K562 treated with DMSO at 1 percent for 4 hours (cell line): Measurements from ENCODE around the gene EMILIN1. TPM values are rescaled to one million over a fixed set of nuclear protein-coding genes. Genes with fewer than 3 reads are reported as not detected.

Experiments
- total RNA-seq: library from RNA; unstranded; fragments of 300-600 nt; gene quantifications from 2 replicates; pipeline ENCODE4 v1.2.3, GENCODE V29; 2022; ENCODE audit not compliant: insufficient read depth

EMILIN1 gene
- 1.2 and 1.4 TPM in 2 replicates for total RNA-seq

DNA sequence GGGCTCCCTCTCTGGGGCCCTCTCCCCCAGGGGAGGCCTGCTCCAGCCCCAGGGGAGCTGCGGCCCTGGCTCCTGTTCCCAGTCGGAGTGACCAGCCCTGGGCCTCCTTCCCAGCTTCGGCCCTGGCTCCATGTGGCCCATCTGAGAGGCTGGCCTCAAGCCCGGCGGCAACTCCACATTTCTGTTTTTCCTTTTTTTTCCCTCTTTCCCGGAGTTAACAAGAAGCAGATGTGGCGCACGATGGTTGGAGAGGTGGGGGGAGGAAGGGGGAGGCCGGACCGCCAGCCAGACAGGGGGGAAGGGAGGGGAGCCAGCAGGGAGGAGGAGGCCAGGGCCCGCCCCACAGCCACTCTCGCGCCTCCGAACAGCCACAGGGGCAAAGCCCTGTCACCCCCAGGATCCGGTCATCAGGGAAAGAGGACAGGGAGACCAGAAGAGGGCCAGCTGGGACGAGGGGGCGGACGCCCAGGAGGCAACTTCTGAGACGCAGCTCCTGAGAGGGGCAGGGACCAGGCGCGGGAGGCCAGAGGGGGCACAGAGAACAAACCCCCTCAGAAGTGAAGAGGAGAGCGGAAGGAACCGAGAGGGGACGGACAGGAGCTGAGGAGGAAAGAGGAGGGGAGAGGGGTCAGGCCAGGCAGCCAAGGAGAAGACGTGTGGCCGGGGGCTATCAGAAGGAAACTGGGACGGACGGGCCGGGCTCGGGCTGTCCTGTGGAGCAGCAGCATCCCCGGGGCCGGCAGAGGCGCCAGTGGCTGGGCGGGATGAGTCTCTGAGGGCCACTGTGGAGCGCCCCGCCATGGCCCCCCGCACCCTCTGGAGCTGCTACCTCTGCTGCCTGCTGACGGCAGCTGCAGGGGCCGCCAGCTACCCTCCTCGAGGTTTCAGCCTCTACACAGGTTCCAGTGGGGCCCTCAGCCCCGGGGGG lies at the start of gene EMILIN1:
TSS of gene EMILIN1 (plus strand) at position 349 of the 928 bp plus-strand sequence. CDS start at position 800, 451 bp downstream.

DNA sequence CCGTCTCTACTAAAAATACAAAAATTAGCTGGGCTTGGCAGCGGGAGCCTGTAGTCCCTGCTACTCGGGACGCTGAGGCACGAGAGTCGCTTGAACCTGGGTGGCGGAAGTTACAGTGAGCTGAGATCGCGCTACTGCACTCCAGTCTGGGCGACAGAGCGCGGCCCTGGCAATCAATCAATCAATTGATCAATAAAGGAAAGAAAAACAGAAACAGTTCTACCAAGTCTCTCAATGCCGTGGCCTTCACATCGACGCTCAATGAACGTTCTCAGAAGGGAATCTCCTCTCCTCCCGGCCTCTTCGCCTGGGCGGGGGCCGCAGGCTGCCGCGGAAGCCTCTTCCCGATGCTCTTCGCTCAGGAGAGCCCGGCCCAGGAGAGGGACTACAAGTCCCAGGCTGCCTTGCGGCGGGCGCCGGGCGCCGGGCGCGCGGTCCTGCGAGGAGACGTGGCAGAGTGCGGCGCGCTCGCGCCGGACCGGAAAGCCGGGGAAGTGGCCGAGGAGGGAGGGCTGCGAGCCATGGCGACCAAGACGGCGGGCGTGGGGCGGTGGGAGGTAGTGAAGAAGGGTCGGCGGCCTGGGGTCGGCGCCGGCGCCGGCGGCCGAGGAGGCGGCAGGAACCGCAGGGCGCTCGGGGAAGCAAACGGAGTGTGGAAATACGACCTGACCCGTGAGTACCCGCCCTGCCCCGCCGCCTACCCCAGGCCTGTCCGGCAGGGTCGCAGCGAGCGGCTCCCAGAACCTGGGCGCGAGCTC lies 45.7 kb upstream of the EMILIN1 start, which contains the start of gene TMEM214:
TSS of gene TMEM214 (plus strand) at position 471 of the 758 bp plus-strand sequence. CDS start at position 522, 51 bp downstream.

DNA sequence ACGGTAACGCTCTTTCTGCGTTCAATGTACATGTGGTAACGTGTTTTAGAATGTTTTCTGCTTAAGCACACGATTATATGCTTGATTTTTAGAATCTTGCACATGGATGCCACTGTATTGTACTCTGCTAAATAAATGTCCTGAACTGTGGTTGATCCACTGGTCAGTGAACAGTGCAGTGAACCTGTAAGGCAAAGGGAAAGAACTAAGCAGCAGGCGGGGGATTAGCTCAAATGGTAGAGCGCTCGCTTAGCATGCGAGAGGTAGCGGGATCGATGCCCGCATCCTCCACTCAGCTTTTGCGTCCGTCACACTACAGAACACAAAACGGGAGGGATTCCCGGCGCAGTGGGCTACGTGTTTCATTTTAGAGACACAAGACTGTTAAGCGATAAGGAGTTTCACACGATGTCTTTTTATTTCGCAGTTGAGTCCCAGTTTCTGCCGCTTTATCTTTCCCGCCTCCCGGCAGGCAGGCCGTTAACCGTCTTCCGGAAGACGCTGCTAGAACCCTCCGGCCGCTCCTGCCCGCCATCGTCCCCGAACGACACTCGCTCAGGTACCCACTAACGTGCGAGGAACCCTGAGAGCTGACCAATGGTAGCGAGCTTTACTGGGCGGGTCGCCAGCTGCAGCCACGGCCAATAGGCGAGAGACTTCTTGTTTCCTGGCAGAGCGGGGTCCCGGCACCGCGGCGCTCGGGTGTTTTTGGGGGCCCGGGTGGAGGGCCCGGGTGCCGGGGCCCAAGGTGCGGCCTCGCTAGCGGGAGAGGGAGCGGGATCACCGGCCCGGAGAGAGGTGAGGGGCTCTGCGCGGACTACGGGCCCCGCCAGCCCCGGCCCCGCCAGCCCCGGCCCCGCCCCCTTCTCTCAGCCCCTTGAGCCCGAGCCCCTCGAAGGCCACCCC lies 27.2 kb upstream of the EMILIN1 start, which contains the start of gene AGBL5:
TSS of gene AGBL5 (plus strand) at position 673 of the 906 bp plus-strand sequence. CDS start 1,291 bp downstream, outside the sequence.

DNA sequence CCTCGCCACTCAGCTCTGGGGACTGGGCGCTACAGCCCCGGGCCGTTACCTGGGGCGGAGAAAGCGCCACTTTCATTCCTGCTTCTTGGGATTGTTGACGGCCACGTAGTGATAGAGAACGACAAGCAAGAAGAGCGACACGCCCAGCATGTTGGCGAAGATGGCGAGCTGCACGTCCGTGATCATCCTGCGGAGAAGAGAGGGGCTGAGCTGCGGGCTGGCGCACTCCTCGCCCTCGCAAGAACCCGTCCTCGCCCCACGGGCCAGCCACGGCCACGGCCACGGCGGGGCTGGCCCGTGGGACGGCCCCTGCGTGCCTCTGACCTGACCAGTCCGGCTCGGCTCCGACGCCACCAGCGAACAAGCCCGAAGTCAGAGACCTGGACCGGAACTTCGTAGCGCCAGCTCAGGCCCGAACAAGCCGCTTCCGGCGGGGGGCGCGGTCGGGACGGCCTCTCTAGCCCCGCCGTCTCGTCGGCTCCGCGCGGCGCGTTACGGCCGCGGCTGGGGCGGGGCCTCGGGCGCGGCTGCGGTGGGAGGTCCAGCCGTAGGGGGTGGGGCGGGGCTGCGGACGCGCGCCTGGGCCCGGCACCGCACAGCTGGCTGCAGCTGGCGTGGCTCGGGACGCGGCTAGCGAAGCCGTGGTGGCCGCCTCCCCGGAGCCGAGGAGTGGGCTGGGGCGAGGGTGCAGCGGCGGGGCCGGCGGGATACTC lies 7.0 kb upstream of the EMILIN1 start, which contains the start of gene OST4:
TSS of gene OST4 (minus strand) at position 378 of the 713 bp plus-strand sequence.

DNA sequence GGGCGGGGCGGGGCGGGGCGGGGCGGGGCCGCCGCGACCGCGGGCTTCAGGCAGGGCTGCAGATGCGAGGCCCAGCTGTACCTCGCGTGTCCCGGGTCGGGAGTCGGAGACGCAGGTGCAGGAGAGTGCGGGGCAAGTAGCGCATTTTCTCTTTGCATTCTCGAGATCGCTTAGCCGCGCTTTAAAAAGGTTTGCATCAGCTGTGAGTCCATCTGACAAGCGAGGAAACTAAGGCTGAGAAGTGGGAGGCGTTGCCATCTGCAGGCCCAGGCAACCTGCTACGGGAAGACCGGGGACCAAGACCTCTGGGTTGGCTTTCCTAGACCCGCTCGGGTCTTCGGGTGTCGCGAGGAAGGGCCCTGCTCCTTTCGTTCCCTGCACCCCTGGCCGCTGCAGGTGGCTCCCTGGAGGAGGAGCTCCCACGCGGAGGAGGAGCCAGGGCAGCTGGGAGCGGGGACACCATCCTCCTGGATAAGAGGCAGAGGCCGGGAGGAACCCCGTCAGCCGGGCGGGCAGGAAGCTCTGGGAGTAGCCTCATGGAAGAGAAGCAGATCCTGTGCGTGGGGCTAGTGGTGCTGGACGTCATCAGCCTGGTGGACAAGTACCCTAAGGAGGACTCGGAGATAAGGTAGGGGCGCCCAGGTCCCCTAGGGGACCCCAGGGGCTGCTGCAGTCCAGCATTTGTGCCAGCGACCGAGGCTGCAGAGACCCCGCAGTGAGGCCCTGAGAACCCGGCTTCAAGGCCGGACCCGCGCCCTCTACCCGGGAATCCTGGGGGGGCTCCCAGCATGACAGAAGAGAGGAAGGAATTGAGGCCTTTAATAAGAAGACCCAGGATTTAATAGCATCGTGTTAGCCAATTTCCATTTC lies 8.5 kb downstream of the EMILIN1 start, which contains the start of gene KHK:
TSS of gene KHK (plus strand) at position 49 of the 870 bp plus-strand sequence. CDS start at position 537, 488 bp downstream.

DNA sequence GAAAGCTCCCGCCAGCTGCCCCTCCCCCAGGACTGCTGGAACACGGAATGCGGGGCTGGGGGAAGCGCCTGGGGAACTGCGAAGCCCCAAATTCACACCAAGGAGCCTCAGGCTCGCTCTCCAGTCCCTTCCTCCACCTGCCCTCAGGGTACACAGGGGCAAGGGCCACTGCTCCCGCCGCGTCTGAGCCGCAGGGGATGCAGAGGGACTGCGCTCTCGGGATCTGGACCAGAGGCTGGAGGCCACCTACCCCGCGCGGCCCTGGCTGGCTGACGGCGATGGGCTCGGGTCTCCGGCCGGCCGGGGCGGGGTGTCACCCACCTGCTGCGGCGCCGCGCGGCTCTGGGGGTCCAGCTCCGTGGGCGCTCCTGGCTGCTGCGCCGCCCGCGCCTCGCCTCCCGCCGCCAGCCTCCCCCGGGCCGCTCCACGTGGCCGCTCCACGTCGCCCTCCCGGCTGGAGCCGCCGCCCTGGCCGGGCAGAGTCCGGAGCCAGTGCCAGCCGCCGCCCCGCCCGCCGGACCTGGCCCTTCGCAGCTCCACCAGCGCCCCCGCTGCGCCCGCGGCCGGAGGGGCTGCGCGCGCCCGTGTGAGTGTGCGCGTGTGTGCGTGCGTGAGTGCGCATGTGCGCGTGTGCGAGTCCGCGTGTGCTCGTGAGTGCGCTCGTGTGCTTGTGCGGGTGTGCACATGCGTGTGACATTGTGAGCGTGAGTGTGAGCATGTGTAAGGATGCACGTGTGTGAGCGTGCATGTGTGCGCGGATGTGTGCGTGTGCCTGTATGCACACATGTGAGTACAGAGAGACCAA lies 40.3 kb downstream of the EMILIN1 start, which contains the start of gene CGREF1:
TSS of gene CGREF1 (minus strand) at position 604 of the 805 bp plus-strand sequence. CDS start 14,762 bp downstream, outside the sequence.

DNA sequence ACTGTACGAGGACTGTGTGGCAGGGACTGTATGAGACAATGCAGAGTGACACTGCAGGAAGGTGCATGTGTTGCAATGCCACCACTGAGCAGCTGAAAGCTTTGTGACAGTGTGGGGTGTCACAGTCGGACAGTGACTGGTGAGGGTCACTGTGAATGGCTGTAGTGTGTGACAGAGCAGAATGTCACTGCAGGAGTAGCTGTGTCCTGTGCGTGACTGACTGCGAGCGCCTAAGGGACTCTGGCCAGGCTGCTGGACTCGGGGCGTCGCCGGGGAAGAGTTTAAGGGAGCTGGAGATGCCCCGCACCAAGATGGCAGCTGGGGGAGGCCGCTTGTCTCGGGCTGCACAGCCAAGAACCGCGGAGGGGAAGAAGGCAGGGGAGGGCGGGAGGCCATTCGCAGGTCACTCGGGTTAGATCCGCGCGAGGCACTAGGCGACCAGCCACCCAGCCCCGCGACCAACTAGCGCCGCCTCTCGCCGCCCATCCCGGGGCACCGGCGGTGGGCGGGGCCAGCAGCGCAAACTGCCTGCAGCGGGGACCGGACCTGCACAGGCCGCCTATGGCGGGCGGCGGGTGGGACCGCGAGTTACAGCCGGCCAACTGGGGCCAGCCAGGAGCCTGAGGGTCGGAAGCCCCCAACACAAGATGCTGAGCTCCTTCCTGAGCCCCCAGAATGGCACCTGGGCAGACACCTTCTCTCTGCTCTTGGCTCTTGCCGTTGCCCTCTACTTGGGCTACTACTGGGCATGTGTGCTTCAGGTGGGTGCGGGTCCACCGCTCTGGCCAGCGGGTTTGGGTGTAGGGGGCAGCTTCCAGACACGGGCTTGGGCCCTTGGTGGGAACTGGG lies 45.1 kb downstream of the EMILIN1 start, which contains the start of gene ABHD1:
TSS of gene ABHD1 (plus strand) at position 514 of the 849 bp plus-strand sequence. CDS start at position 648, 134 bp downstream.

DNA sequence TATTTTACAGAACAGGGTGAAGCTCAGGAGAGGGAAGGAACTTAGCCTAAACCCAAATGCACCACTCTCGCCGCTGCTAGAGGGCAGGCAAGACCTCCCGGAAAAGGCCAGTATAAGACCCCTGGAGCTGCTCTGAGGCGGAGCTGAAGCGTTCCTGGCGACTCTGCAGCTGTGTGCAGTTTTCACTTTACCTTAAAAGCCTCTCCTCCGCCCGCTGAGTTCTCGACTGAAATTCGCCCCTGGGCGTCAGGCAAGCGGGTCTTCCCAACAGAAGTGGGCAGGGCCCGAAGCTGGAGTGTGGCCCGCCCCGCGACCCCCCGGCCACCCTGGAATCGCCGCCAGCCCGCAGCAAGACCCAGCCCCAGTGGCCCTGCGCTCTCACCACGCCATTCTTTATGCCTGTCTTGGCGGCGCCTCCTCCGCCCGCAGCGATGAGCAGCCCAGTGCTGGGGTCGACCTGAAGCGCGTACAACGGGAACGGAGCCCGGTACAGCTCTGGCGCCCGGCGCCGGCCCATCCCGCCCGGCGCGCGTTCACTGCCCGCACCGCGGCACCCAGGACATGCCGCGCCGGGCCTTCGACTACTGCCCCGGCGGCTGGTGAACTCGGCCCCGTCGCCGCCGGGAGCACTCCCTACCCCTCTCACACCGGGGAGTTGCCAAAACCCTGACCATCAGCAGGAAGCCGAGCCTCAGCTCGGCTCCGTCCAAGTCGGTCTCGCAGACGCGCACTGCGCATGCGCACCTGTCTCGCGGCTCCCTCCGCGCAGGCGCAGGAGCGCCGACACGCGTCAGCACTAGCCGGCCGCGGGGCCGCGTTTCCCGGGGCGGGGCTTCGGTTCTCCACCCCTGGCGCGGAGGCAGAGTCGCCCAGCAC lies 55.7 kb downstream of the EMILIN1 start, which contains the start of gene PREB:
TSS of gene PREB (minus strand) at position 732 of the 876 bp plus-strand sequence. CDS start at position 517, 215 bp downstream.

Other genes starting within 250 kb of the EMILIN1 start
- gene DPYSL5, start 230.5 kb upstream of the EMILIN1 start, total RNA-seq: not detected in 2 replicates
- 43.0 and 53.3 TPM in 2 replicates for gene MAPRE3, start 108.0 kb upstream of the EMILIN1 start, total RNA-seq
- 99.6 and 101 TPM in 2 replicates for gene TMEM214, start 45.6 kb upstream of the EMILIN1 start, total RNA-seq
- gene AGBL5, start 26.9 kb upstream of the EMILIN1 start, total RNA-seq: 45.1 and 50.9 TPM in 2 replicates
- 210 and 258 TPM in 2 replicates for gene OST4, start 7.0 kb upstream of the EMILIN1 start, total RNA-seq
- 17.1 and 19.4 TPM in 2 replicates for gene KHK, start 8.2 kb downstream of the EMILIN1 start, total RNA-seq
- 1.3 TPM in 1 of 2 replicates, not detected in the other for gene CGREF1, start 40.5 kb downstream of the EMILIN1 start, total RNA-seq
- not detected in 2 replicates for gene ABHD1, start 45.2 kb downstream of the EMILIN1 start, total RNA-seq
- gene PREB, start 56.0 kb downstream of the EMILIN1 start, total RNA-seq: 71.3 and 72.7 TPM in 2 replicates
- gene PRR30, start 60.8 kb downstream of the EMILIN1 start, total RNA-seq: not detected in 2 replicates
- not detected in 2 replicates for gene TCF23, start 70.4 kb downstream of the EMILIN1 start, total RNA-seq
- gene ATRAID, start 133.4 kb downstream of the EMILIN1 start, total RNA-seq: 87.2 and 192 TPM in 2 replicates
- gene SLC5A6, start 133.7 kb downstream of the EMILIN1 start, total RNA-seq: 36.2 and 42.0 TPM in 2 replicates
- 56.2 and 60.6 TPM in 2 replicates for gene CAD, start 138.8 kb downstream of the EMILIN1 start, total RNA-seq
- gene SLC30A3, start 184.4 kb downstream of the EMILIN1 start, total RNA-seq: 0.60 and 1.5 TPM in 2 replicates
- not detected in 2 replicates for gene DNAJC5G, start 196.8 kb downstream of the EMILIN1 start, total RNA-seq
- gene TRIM54, start 203.8 kb downstream of the EMILIN1 start, total RNA-seq: not detected in 2 replicates
- 5.5 and 7.0 TPM in 2 replicates for gene UCN, start 229.8 kb downstream of the EMILIN1 start, total RNA-seq
- 62.7 and 64.9 TPM in 2 replicates for gene MPV17, start 244.5 kb downstream of the EMILIN1 start, total RNA-seq